A549 treated with Mapracorat at 1 μM for 4 hours (cell line): ENCODE results near the gene MRPS16. TPM values are rescaled to one million over a fixed set of nuclear protein-coding genes. Genes with fewer than 3 reads are reported as not detected.

Experiments used
- total RNA-seq: library from RNA; stranded (reverse); fragments of 200-300 nt; extraction: Qiagen RNA extraction; gene quantifications from 5 replicates; pipeline ENCODE4 v1.2.3, GENCODE V29; 2022

MRPS16 gene
- 137 to 186 TPM (median 171 TPM) in 5 replicates for total RNA-seq

DNA sequence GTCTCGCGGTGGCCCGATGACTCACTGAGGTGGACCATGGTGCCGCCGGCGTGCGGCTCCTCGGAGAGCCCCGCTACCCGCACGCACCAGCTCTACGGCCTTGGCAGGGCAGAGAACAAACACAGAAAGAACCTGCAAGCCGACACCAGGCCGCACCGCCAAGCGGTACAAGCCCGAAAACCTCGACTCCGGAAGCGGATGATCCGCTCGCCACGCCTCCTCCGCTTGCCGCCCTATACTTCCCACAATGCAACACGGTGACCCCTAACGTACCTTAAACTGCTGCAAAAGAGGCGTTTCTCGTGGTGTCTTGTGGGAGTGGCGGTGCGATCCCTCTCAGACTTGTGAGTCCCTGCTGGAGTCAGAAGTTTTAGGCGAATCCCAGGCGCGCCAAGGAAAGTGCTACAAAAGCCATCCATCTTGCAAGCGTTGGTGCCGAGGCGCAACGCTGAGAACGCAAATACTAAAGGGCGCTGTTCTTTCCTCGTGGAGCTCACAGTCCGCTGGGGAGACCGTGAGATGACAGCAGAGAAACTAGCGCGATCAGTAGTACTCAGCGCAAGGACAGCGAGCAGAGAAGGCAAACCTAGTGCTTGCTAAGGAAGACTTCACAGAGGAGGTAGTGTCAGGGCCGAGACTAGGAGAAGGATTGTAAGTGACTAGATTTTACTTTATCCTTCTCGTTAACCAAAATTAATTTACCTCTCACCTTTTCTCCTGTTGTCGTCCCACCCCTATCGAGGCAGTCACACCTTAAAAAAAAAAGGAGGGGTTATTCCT lies at the start of gene MRPS16:
Gene MRPS16, minus strand, starts transcription at position 200 of the 780 bp plus-strand sequence. Its CDS starts 162 bp downstream, at position 38.

DNA sequence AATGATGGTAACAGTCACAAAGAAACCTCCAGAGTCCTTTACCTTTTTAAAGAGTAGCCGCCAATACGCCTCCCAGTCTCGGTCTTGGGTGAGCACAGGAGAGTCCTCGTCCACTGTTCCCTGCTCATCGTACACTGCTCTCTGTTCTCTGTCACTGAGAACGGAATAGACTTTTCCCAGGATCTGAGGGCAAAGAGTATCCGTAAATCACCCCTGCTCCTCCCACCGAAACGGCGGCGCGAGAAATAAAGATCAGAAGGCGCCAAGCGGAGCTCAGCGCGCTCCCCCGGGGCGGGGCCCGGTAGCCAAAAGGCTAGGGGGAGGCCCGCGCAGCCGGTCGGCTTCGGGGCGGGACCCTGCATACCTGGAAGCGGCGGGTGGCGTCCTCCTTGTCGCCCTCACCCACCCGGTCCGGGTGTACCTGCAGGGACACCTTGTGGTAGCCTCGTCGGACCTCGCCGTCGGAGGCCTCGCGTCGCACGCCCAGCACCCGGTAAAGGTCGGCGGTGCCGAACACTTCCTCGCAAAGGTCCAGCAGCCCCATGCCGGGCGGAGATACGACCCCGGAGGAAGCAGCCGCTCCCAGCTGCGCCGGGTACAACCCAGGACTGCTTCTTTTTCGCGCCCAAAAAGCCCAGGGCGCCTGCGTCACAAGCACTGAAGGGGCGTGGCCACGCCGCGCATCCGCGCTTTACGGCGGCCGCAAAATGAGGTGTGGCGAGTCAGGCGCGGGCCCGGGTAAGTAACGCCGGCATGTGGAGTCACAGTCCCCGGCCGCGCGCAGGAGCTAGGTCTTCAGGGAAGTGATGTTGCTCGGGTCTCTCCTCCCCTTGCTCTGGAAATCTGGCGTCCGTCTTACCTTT lies 5.6 kb downstream of the MRPS16 start, which contains the start of gene DNAJC9:
Gene DNAJC9, minus strand, starts transcription at position 610 of the 863 bp plus-strand sequence. Its CDS starts 66 bp downstream, at position 544.

Other genes starting within 250 kb of the MRPS16 start
- gene P4HA1, start 155.8 kb downstream of the MRPS16 start, total RNA-seq, result 18.1 to 27.1 TPM (median 22.6 TPM) in 5 replicates
- 2.2 to 4.0 TPM (median 3.3 TPM) in 5 replicates for gene NUDT13, start 142.2 kb downstream of the MRPS16 start, total RNA-seq
- gene ECD, start 84.6 kb downstream of the MRPS16 start, total RNA-seq, result 22.7 to 29.0 TPM (median 26.1 TPM) in 5 replicates
- 6.3 to 8.4 TPM (median 7.2 TPM) in 5 replicates for gene FAM149B1, start 84.5 kb downstream of the MRPS16 start, total RNA-seq
- gene DNAJC9, start 5.4 kb downstream of the MRPS16 start, total RNA-seq, result 50.2 to 51.9 TPM (median 50.7 TPM) in 5 replicates
- gene CFAP70, start 106.2 kb upstream of the MRPS16 start, total RNA-seq, result 0.07 to 0.22 TPM (median 0.13 TPM) in 5 replicates
- 107 to 114 TPM (median 113 TPM) in 5 replicates for gene ANXA7, start 161.4 kb upstream of the MRPS16 start, total RNA-seq
- gene MSS51, start 180.9 kb upstream of the MRPS16 start, total RNA-seq, result 0.36 to 0.80 TPM (median 0.38 TPM) in 5 replicates
- gene PPP3CB, start 243.4 kb upstream of the MRPS16 start, total RNA-seq, result 15.1 to 17.5 TPM (median 16.3 TPM) in 5 replicates